Measurements from ENCODE around the gene FHIT.

FHIT gene

DNA sequence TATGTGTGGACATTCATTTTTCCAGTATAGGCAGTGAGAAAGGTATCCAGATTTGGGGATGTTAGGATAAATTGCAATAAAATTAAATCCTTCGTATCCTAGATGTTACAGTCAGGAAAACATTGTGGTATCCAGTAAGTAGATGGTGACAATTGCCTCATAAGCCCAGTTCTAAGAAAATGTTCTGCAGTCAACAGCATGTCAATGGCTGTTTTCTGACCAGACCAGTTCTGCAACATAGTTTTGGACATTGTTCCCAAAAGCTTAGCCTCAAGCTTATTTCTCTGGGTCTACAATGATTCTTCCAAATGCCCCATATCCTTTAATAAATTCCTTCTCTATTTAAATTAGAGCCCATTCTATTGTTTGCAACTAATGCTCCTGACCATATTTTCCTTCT, 480.7 kb downstream of the FHIT start:
- no peak overlapping the region for H3K4me3 ChIP-seq (ENCODE audit: low read depth, low read length)
- TF ChIP-seq, protein P1, sequence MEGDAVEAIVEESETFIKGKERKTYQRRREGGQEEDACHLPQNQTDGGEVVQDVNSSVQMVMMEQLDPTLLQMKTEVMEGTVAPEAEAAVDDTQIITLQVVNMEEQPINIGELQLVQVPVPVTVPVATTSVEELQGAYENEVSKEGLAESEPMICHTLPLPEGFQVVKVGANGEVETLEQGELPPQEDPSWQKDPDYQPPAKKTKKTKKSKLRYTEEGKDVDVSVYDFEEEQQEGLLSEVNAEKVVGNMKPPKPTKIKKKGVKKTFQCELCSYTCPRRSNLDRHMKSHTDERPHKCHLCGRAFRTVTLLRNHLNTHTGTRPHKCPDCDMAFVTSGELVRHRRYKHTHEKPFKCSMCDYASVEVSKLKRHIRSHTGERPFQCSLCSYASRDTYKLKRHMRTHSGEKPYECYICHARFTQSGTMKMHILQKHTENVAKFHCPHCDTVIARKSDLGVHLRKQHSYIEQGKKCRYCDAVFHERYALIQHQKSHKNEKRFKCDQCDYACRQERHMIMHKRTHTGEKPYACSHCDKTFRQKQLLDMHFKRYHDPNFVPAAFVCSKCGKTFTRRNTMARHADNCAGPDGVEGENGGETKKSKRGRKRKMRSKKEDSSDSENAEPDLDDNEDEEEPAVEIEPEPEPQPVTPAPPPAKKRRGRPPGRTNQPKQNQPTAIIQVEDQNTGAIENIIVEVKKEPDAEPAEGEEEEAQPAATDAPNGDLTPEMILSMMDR (conservative IDR thresholded peaks at IDR 0.05; ENCODE audit: low read depth, low read length) = no peak
- DNase-seq (ENCODE audit: low read depth) = no peak

DNA sequence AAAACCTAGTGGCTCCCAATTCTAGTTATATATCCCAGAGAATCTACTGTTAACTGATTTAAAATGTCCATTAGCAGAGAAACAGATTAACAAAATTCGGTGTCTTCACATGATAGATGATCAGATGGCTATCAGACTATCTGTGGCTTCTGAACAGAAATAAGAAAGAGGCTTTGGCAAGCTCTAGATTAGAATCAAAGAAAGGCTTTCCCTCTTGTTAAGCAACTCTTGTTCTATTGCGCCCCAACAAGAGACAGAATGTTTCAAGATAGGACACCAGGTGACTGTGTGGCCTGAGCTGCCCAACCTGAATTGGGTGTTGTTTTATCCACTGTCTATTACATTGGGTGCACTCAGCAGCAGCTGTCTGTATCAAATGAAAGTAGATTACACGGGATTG, 483.7 kb downstream of the FHIT start:
- H3K4me3 ChIP-seq (ENCODE audit: low read depth, low read length) = no peak overlapping the region
- DNase-seq (ENCODE audit: low read depth) = no peak
- TF ChIP-seq, protein P1 (conservative IDR thresholded peaks at IDR 0.05; ENCODE audit: low read depth, low read length) = no peak

DNA sequence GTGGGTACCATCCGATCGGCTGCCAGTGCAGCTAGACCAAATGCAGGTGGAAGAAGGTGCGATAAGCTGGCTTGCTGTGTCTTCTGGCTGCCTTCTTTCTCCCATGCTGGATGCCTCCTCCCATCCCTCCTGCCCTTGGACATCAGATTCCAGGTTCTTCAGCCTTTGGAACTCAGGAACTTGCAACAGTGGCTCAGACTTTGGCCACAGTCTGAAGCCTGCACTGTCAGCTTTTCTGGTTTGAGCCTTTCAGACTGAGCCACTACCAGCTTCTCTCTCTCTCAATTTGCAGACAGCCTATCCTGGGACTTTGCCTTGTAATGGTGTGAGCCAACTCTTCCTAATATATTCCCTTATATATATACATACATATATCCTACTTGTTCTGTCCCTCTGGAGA, 485.5 kb downstream of the FHIT start:
- H3K4me3 ChIP-seq (ENCODE audit: low read depth, low read length) = no peak overlapping the region
- DNase-seq (ENCODE audit: low read depth) = no peak
- TF ChIP-seq, protein P1 (conservative IDR thresholded peaks at IDR 0.05; ENCODE audit: low read depth, low read length) = no peak

DNA sequence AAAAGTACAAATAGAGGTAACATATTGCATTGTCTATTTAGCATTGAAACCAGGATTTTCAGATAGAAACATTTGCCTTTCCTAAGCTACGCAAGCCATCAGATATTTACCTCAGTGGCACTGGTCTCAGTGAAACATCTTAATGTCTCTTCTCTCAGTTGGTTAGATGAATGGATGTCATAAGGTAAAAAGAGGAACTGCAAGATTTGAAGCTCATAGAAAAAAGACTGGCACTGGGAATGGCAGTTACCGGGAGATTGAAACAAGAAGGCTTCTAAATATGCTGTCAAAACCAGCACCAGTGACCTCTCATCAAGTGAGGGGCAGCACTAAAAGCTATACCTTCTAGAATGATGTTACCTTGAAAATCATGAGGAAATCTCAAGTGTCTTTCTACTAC, 486.4 kb downstream of the FHIT start:
- TF ChIP-seq, protein P1 (conservative IDR thresholded peaks at IDR 0.05; ENCODE audit: low read depth, low read length) = no peak
- no peak overlapping the region for H3K4me3 ChIP-seq (ENCODE audit: low read depth, low read length)
- DNase-seq (ENCODE audit: low read depth) = no peak

DNA sequence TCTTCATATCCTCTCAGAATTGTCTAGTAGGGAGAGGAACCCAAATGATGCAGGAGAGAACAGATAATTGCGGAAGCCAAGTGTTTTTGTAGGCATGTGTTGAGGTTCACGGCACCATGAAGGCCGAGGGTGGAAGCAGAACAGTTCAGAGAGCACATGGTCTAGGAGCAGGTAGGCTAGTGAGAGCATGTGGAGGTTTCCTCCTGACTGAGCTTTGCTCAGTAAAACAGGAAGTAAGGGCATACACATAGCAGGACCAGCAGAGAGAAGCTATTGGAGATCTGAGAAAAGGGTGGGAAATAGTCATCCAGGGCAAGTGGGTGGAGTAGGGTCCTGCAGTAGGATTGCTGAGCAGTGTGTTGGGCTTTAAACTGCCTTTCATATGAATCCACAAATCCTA, 491.1 kb downstream of the FHIT start:
- H3K4me3 ChIP-seq (ENCODE audit: low read depth, low read length) = no peak overlapping the region
- TF ChIP-seq, protein P1 (conservative IDR thresholded peaks at IDR 0.05; ENCODE audit: low read depth, low read length) = no peak
- no peak for DNase-seq (ENCODE audit: low read depth)

DNA sequence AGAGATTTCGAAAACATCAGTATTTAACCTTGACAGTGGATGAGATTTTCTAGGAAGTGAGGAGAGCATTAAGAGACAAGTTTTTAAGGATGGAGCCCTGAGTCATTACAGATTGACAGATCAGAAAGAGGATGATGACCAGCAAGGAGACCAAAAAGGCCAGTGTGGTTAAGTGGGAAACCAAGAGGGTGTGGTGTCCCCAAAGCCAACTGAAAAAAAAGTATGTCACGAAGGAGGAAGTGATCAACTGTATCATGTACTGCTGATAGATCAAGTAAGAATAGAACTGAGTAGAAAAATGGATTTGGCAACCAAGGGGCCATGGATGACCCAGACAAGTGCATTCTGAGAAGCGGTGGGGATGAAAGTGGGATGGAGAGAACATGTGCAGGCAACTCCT, 491.8 kb downstream of the FHIT start:
- TF ChIP-seq, protein P1 (conservative IDR thresholded peaks at IDR 0.05; ENCODE audit: low read depth, low read length) = no peak
- no peak overlapping the region for H3K4me3 ChIP-seq (ENCODE audit: low read depth, low read length)
- DNase-seq (ENCODE audit: low read depth) = no peak

DNA sequence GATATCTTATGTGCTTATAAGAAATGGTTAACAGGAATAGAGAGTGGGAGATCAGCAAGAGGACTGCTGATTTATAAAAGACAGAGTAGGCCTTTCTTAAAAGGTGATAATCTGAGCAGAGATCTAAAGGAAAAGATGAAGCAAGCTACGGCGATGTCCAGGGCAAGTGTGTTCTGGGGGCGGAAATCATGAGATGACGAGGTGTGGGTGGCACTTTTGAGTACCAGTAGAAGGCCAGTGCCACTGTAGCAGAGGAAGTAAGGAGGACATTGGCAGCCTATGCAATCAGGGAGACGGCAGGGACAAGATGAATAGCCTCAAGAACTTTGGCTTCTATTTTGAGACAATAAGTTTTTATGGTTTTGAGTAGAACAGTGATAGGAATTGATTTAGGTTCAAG, 492.4 kb downstream of the FHIT start:
- no peak for DNase-seq (ENCODE audit: low read depth)
- TF ChIP-seq, protein P1 (conservative IDR thresholded peaks at IDR 0.05; ENCODE audit: low read depth, low read length) = no peak
- no peak overlapping the region for H3K4me3 ChIP-seq (ENCODE audit: low read depth, low read length)
